HL-60 (cell line): ENCODE results near the gene PRDM12.

ENCODE experiments used
- CTCF ChIP-seq: IDR thresholded peaks from one replicate; pipeline ENCODE4 v1.5.1; 2011; ENCODE audit warnings: low read length, control low read depth, inconsistent platforms; ENCODE audit not compliant: insufficient read depth
- GABPA ChIP-seq: IDR thresholded peaks from 2 replicates; pipeline ENCODE4 v1.6.1; 2012; ENCODE audit warnings: low read depth
- POLR2AphosphoS5 ChIP-seq: IDR thresholded peaks from 2 replicates; pipeline ENCODE4 v1.6.1; 2012; ENCODE audit warnings: low read depth

GRCh38 chr9:130659699-130660248 lies 4.6 kb upstream of the PRDM12 start:
- TF ChIP-seq POLR2AphosphoS5: no peak
- no peak for TF ChIP-seq GABPA
- no peak for TF ChIP-seq CTCF
